Measurements from ENCODE around the gene GALNT2.

GRCh38 chr1:230253150-230253549, 186.1 kb downstream of the GALNT2 start:
- TF ChIP-seq, protein P1, sequence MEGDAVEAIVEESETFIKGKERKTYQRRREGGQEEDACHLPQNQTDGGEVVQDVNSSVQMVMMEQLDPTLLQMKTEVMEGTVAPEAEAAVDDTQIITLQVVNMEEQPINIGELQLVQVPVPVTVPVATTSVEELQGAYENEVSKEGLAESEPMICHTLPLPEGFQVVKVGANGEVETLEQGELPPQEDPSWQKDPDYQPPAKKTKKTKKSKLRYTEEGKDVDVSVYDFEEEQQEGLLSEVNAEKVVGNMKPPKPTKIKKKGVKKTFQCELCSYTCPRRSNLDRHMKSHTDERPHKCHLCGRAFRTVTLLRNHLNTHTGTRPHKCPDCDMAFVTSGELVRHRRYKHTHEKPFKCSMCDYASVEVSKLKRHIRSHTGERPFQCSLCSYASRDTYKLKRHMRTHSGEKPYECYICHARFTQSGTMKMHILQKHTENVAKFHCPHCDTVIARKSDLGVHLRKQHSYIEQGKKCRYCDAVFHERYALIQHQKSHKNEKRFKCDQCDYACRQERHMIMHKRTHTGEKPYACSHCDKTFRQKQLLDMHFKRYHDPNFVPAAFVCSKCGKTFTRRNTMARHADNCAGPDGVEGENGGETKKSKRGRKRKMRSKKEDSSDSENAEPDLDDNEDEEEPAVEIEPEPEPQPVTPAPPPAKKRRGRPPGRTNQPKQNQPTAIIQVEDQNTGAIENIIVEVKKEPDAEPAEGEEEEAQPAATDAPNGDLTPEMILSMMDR (IDR thresholded peaks at IDR 0.05; ENCODE audit: low read depth, low read length, missing input control), result no peak
- no peak for TF ChIP-seq RAD21 (IDR thresholded peaks at IDR 0.05)
- TF ChIP-seq ZBTB33 (IDR thresholded peaks at IDR 0.05), result no peak
- no peak for TF ChIP-seq GABPA (IDR thresholded peaks at IDR 0.05 in 1 of 2, conservative IDR thresholded peaks at IDR 0.05 in 1 of 2)
- TF ChIP-seq MAX (IDR thresholded peaks at IDR 0.05), result no peak
